ENCODE results near the gene HES7. TPM values are rescaled to one million over a fixed set of nuclear protein-coding genes. Genes with fewer than 3 reads are reported as not detected.

The HES7 gene
- total and polyA plus RNA-seq, 9 of the 15 experiments (the other 6 are each of a cell fraction or from before 2014, with no cell fraction given): 0.03 to 1.7 (median 0.14) TPM; not detected in 1

- TF ChIP-seq KDM2B (CRISPR knock-in tag; IDR thresholded peaks at IDR 0.05) (peak; percentile 47), BRD4 (IDR thresholded peaks at IDR 0.05) (no peak), ESRRA (IDR thresholded peaks at IDR 0.05; ENCODE audit: borderline replicate concordance, low read depth) (no peak), PHF8 (IDR thresholded peaks at IDR 0.05; ENCODE audit: borderline replicate concordance, low read length) (no peak), CCNT2 (IDR thresholded peaks at IDR 0.05; ENCODE audit: borderline replicate concordance, extremely low read depth, insufficient read length, low read depth, low read length) (peak; percentile 46), ZKSCAN1 (IDR thresholded peaks at IDR 0.05; ENCODE audit: low read depth, low read length) (no peak), TCF7L2 (IDR thresholded peaks at IDR 0.05; ENCODE audit: low read depth, low read length) (no peak), U2AF2 (optimal IDR thresholded peaks at IDR 0.05; ENCODE audit: low read depth, low read length) (no peak), ZNF197 (CRISPR knock-in tag; IDR thresholded peaks at IDR 0.05; ENCODE audit: low read depth) (no peak), TARDBP (IDR thresholded peaks at IDR 0.05) (0 out of 2 replicates have a peak, but pooled peaks have one; percentile 35), MTA2 (IDR thresholded peaks at IDR 0.05; ENCODE audit: low read depth) (no peak), BRCA1 (IDR thresholded peaks at IDR 0.05) (no peak), BRCA1 (CRISPR knock-in tag; IDR thresholded peaks at IDR 0.05) (no peak), ZNF584 (CRISPR knock-in tag; IDR thresholded peaks at IDR 0.05; ENCODE audit: low read depth) (no peak), VEZF1 (CRISPR knock-in tag; IDR thresholded peaks at IDR 0.05) (no peak; the same call in none of the 2 replicates), SNIP1 (IDR thresholded peaks at IDR 0.05; ENCODE audit: low read depth) (no peak), PRPF4 (IDR thresholded peaks at IDR 0.05; ENCODE audit: insufficient read depth, low read depth, low read length, poor library complexity, severe bottlenecking) (no peak), SUPT5H (IDR thresholded peaks at IDR 0.05) (no peak), ZNF76 (CRISPR knock-in tag; IDR thresholded peaks at IDR 0.05; ENCODE audit: borderline replicate concordance) (no peak), TAF9B (IDR thresholded peaks at IDR 0.05; ENCODE audit: partially characterized antibody) (no peak), SIN3B (IDR thresholded peaks at IDR 0.05; ENCODE audit: low read depth) (no peak), RBBP5 (IDR thresholded peaks at IDR 0.05; ENCODE audit: borderline replicate concordance, insufficient read depth, low read length, poor library complexity, severe bottlenecking) (no peak), NFIC (IDR thresholded peaks at IDR 0.05) (no peak), ZNF561 (CRISPR knock-in tag; conservative IDR thresholded peaks at IDR 0.05) (no peak)
- TF ChIP-seq, protein P1, sequence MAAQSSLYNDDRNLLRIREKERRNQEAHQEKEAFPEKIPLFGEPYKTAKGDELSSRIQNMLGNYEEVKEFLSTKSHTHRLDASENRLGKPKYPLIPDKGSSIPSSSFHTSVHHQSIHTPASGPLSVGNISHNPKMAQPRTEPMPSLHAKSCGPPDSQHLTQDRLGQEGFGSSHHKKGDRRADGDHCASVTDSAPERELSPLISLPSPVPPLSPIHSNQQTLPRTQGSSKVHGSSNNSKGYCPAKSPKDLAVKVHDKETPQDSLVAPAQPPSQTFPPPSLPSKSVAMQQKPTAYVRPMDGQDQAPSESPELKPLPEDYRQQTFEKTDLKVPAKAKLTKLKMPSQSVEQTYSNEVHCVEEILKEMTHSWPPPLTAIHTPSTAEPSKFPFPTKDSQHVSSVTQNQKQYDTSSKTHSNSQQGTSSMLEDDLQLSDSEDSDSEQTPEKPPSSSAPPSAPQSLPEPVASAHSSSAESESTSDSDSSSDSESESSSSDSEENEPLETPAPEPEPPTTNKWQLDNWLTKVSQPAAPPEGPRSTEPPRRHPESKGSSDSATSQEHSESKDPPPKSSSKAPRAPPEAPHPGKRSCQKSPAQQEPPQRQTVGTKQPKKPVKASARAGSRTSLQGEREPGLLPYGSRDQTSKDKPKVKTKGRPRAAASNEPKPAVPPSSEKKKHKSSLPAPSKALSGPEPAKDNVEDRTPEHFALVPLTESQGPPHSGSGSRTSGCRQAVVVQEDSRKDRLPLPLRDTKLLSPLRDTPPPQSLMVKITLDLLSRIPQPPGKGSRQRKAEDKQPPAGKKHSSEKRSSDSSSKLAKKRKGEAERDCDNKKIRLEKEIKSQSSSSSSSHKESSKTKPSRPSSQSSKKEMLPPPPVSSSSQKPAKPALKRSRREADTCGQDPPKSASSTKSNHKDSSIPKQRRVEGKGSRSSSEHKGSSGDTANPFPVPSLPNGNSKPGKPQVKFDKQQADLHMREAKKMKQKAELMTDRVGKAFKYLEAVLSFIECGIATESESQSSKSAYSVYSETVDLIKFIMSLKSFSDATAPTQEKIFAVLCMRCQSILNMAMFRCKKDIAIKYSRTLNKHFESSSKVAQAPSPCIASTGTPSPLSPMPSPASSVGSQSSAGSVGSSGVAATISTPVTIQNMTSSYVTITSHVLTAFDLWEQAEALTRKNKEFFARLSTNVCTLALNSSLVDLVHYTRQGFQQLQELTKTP (IDR thresholded peaks at IDR 0.05; ENCODE audit: low read depth in 1 of 2, partially characterized antibody in 2 of 2): no peak
These were observed 2.1 kb downstream of the HES7 start (continued) for GRCh38 chr17:8121681-8122421.

Data from K562 (cell line).